ENCODE data around the gene TBC1D22A.

The TBC1D22A gene

DNA sequence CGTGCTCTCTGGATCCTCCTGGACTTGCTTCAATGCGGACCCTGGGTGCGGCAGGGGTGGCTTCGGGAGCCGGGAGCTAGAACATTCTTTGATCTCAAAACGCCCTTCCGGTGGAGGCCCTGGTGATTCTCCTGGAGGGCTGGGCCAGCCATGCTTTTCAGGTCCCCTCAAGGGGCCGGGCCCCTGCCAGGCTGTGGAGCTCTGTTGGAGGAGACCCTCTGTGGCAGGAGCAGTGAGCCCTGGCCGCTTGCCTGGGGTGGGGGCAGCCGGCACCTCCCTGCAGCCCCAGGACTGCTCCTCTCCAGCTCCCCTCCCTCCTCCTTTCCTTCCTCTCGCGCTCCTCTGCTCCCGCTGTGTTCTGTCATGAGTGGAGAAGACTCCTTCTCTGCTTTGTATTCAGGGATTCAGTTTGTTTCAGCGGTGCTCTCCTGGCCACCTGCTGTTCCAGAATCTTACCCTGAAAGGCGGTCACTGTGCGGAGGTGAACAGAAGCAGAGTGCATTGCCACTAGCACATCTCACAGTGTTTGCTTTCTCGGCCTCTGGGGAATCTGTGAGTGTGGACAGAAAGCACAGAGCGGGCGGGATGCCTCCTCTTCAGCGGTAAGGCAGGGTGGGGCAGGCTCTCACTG lies 289.1 kb downstream of the TBC1D22A start:
- no peak for DNase-seq

DNA sequence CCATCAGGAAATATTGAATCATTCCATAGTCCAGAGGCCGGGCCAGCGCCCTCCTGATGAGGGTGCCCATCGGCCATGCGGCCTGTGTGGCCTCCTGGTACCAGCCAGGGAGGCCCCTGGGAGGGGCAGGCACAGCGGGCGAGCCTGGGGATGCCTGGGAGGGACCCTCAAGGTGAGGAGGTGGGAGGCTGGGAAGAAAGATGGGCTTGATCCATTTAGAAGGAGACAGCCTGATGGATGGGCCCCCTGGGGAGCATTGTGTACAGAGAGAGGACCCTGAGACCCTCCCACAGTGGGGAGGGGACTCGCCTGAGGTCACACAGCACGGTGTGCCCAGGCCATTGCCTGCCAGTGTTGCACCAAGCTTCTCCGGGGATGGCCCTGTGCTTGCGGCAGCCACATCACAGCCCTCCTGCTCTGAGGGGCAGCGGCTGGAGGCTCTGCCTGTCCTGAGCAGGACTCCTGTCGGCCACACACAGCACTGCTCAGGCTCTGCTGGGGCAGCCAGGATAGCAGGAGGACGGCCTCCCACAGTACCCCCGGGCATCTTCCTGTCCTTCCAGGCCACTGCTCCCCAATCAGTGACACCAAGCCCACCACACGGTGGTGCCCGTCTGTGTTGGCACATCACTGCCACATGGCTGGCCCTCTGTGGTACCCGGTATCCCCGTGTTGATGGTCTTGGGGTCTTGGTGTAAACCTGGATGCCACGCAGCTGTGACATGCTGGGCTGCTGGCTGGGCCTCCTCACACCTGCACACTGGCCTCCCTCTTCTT lies 290.0 kb downstream of the TBC1D22A start:
- in situ Hi-C loops (cut with HindIII; ENCODE audit: low pct_ligation_motif_present, low sequenced_read_pairs) = no loop called here
- Histone ChIP-seq H3K27ac (no peak overlapping the region), H3K36me3 (replicated peaks) (no peaks in the 10 kb centered on the region), H3K27me3 (replicated peaks) (no peaks in the 10 kb centered on the region), H3K4me3 (ENCODE audit: low read depth, low read length) (no peak overlapping the region)
- DNase-seq = no peak
- TF ChIP-seq, protein P1, sequence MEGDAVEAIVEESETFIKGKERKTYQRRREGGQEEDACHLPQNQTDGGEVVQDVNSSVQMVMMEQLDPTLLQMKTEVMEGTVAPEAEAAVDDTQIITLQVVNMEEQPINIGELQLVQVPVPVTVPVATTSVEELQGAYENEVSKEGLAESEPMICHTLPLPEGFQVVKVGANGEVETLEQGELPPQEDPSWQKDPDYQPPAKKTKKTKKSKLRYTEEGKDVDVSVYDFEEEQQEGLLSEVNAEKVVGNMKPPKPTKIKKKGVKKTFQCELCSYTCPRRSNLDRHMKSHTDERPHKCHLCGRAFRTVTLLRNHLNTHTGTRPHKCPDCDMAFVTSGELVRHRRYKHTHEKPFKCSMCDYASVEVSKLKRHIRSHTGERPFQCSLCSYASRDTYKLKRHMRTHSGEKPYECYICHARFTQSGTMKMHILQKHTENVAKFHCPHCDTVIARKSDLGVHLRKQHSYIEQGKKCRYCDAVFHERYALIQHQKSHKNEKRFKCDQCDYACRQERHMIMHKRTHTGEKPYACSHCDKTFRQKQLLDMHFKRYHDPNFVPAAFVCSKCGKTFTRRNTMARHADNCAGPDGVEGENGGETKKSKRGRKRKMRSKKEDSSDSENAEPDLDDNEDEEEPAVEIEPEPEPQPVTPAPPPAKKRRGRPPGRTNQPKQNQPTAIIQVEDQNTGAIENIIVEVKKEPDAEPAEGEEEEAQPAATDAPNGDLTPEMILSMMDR (IDR thresholded peaks at IDR 0.05; ENCODE audit: low read depth, low read length, missing control alignments) = no peak

More for the DNA sequence above, 289.1 kb downstream of the TBC1D22A start:
- Histone ChIP-seq H3K27me3 (replicated peaks) (no peaks in the 10 kb centered on the region), H3K36me3 (replicated peaks) (no peaks in the 10 kb centered on the region), H3K4me3 (ENCODE audit: low read depth, low read length) (no peak overlapping the region), H3K27ac (no peak overlapping the region)
- in situ Hi-C loops (cut with HindIII; ENCODE audit: low pct_ligation_motif_present, low sequenced_read_pairs) = no loop called here
- TF ChIP-seq, protein P1 (IDR thresholded peaks at IDR 0.05; ENCODE audit: low read depth, low read length, missing control alignments) = no peak

DNA sequence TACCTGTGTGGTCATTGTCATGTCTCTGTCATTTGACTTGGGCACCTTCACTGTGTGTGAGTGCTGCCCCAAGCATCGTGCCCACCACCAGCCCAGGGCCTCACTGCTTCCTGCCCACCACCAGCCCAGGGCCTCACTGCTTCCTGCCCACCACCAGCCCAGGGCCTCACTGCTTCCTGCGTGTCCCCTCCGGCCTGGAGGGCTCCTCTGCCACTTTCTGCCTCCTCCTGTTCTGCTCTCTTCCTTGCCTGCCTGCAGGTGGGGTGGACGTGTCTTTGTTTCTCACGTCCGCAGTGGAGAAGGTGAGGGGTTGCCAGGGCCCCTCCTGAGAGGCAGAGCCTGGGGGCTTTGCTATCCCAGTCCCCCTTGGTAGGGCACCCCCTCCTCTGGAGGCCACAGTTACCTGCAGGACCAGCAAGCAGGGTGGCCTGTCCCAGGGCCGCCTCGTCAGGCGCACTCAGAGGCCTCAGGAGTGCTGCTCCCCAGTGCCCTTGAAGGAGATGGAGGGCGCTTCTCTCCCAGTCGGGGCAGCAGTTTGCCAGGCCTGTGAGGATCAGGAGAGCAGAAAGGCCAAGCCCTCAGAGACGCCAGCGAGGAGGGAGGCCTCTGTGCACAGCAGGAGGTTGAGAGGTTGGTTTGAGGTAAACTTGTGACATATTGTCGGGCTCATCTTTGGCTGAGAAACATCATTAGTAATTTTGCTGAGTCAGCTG lies 290.7 kb downstream of the TBC1D22A start:
- no peaks in the 10 kb centered on the region for H3K27me3 ChIP-seq (replicated peaks)
- no peaks in the 10 kb centered on the region for H3K36me3 ChIP-seq (replicated peaks)
- no peak for DNase-seq
- in situ Hi-C loops (cut with HindIII; ENCODE audit: low pct_ligation_motif_present, low sequenced_read_pairs) = no loop called here
- H3K27ac ChIP-seq = no peak overlapping the region
- TF ChIP-seq, protein P1 (IDR thresholded peaks at IDR 0.05; ENCODE audit: low read depth, low read length, missing control alignments) = no peak
- H3K4me3 ChIP-seq (ENCODE audit: low read depth, low read length) = no peak overlapping the region

DNA sequence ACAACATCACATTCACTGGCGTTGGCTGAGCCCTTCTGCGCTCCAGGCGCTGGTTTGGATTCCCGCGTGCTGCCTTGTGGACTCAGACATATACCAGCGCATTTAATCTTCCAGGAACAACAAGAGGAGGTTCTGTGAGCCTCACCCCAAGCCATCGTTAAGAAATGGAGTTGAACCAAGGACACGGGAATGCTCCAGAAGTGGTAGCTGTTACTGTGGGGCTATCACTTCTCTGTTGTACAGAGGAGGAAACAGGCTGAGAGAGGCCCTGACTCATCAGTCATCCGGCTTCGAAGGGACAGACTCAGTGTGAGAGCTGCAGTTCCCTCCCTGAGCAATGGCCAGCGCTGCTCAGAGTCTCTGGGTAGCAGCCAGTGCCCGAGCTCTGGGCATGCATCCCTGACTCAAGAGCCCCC lies 291.3 kb downstream of the TBC1D22A start:
- in situ Hi-C loops (cut with HindIII; ENCODE audit: low pct_ligation_motif_present, low sequenced_read_pairs) = no loop called here
- Histone ChIP-seq H3K4me3 (ENCODE audit: low read depth, low read length) (no peak overlapping the region), H3K27me3 (replicated peaks) (no peaks in the 10 kb centered on the region), H3K27ac (no peak overlapping the region), H3K36me3 (replicated peaks) (no peaks in the 10 kb centered on the region)
- peak; percentile 61 for DNase-seq
- TF ChIP-seq, protein P1 (IDR thresholded peaks at IDR 0.05; ENCODE audit: low read depth, low read length, missing control alignments) = no peak

DNA sequence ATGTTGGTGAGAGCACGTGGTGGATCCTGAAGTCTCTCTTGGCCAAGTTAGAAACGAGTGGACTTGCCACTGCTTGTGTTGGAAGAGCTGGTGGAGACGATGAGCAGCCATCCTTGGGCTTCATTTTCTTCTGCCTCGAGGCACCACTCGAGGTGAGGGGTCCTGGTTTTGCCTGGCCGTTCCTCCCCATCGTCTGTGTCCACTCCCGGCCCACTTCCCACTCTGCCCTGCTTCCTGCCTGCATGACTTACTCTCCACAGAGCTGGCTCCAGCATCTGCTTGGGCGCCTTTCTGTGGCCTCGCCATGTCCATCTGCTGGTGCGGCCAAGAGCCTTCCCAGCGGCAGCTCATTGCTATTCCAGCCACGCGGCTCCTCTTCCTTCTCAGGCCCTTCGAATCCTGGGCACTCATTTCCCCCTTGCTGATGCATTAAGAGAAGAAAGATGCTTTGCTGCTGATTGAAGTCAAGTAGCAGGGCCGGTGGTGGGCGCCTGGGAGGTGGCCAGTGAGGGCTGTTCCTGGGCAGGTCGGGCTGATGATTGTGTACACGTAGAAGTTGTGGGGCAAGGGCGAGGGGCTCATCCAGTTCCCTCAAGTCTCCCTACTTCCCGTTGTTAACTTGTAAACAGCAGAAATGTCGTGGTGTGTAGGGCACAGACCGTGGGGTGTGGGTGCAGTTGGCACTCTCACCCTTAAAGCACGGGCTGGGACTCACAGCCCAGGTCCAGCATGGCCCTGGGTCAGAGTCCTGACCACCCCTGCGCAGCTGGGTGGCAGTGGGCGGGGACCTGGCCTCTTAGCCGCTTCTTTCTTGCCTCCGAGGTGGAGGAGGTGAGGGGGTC lies 292.0 kb downstream of the TBC1D22A start:
- no peak for DNase-seq
- Histone ChIP-seq H3K4me3 (ENCODE audit: low read depth, low read length) (no peak overlapping the region), H3K27me3 (replicated peaks) (no peaks in the 10 kb centered on the region), H3K36me3 (replicated peaks) (no peaks in the 10 kb centered on the region), H3K27ac (no peak overlapping the region)
- in situ Hi-C loops (cut with HindIII; ENCODE audit: low pct_ligation_motif_present, low sequenced_read_pairs) = no loop called here
- TF ChIP-seq, protein P1 (IDR thresholded peaks at IDR 0.05; ENCODE audit: low read depth, low read length, missing control alignments) = no peak
